ENCODE data around the gene SGPP1.

SGPP1 gene

DNA sequence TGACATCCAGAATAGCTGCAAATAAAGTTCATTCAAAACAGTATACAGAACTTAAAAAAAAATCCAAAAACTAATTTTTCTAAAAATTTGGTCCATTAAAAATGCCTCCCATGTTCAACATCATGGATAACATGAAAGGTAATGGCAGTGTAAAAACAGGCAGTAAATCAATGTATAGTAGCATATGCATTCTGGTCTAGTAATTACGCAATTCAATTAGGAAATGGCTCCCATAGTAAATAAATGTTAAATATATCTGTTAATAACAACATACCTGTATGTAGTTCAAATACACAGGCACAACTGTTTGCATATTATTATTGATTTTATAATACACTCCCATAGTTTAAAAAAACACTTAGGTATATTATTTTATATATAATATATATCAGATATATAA is 42.5 kb downstream of the SGPP1 start:
- H3K4me3 ChIP-seq (ENCODE audit: low read depth, low read length): no peak overlapping the region
- ChIA-PET POLR2A (no interaction called here), CTCF (interaction anchor here (0.6 kb wide), 1 partner anchor 191 kb away, joined by 3 read pairs; no protein-coding TSS in a partner anchor)
- H3K9me3 ChIP-seq (ENCODE audit: control insufficient read depth, insufficient read depth, low read depth, low read length): no peaks in the 10 kb centered on the region
- peaks cover 0 to 4% of the 10 kb centered on the region in 2 experiments; a peak in 2 of 3 replicates for H3K36me3 ChIP-seq (ENCODE audit: control insufficient read depth in 2 of 2, insufficient read depth in 1 of 2, low read length in 2 of 2)
- TF ChIP-seq ZNF184 (tag by site-specific recombination; IDR thresholded peaks at IDR 0.05) (no peak), YY1 (tag by site-specific recombination; IDR thresholded peaks at IDR 0.05) (no peak), SP7 (tag by site-specific recombination; IDR thresholded peaks at IDR 0.05) (no peak), ZNF2 (tag by site-specific recombination; IDR thresholded peaks at IDR 0.05) (no peak), ZNF629 (tag by site-specific recombination; IDR thresholded peaks at IDR 0.05) (no peak), GLIS1 (tag by site-specific recombination; IDR thresholded peaks at IDR 0.05) (no peak)
- TF ChIP-seq, protein P1, sequence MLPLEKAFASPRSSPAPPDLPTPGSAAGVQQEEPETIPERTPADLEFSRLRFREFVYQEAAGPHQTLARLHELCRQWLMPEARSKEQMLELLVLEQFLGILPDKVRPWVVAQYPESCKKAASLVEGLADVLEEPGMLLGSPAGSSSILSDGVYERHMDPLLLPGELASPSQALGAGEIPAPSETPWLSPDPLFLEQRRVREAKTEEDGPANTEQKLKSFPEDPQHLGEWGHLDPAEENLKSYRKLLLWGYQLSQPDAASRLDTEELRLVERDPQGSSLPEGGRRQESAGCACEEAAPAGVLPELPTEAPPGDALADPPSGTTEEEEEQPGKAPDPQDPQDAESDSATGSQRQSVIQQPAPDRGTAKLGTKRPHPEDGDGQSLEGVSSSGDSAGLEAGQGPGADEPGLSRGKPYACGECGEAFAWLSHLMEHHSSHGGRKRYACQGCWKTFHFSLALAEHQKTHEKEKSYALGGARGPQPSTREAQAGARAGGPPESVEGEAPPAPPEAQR (tag by site-specific recombination; IDR thresholded peaks at IDR 0.05): no peak
- no peak overlapping the region for H3K27ac ChIP-seq (ENCODE audit: extremely low read depth, low read depth, low read length)
- H3K4me1 ChIP-seq (ENCODE audit: control insufficient read depth, insufficient read depth, low read length): peaks cover 2% of the 10 kb centered on the region

GRCh38 chr14:63682727-63683593 is 44.9 kb downstream of the SGPP1 start:
- Histone ChIP-seq H3K27ac (ENCODE audit: extremely low read depth, low read depth, low read length) (no peak overlapping the region), H3K4me1 (ENCODE audit: control insufficient read depth, insufficient read depth, low read length) (peaks cover 9% of the 10 kb centered on the region), H3K9me3 (ENCODE audit: control insufficient read depth, insufficient read depth, low read depth, low read length) (no peaks in the 10 kb centered on the region), H3K4me3 (ENCODE audit: low read depth, low read length) (no peak overlapping the region), H3K36me3 (ENCODE audit: control insufficient read depth in 2 of 2, insufficient read depth in 1 of 2, low read length in 2 of 2) (peaks cover 0 to 4% of the 10 kb centered on the region in 2 experiments; a peak in 2 of 3 replicates)
- TF ChIP-seq OSR2 (tag by site-specific recombination; IDR thresholded peaks at IDR 0.05) (peak; percentile 75), WT1 (tag by site-specific recombination; IDR thresholded peaks at IDR 0.05) (peak; percentile 77), FEZF1 (tag by site-specific recombination; IDR thresholded peaks at IDR 0.05) (peak; percentile 10; the same call in 1 of the 2 replicates), PRDM6 (tag by site-specific recombination; IDR thresholded peaks at IDR 0.05) (peak; percentile 95), GFI1B (tag by site-specific recombination; IDR thresholded peaks at IDR 0.05) (no peak), GLIS1 (tag by site-specific recombination; IDR thresholded peaks at IDR 0.05) (peak; percentile 9; the same call in 1 of the 2 replicates), ZXDB (tag by site-specific recombination; IDR thresholded peaks at IDR 0.05) (0 out of 2 replicates have a peak, but pooled peaks have one; percentile 8), ZNF394 (tag by site-specific recombination; IDR thresholded peaks at IDR 0.05; ENCODE audit: borderline replicate concordance) (peak; percentile 80; the same call in 1 of the 2 replicates), GLIS2 (tag by site-specific recombination; IDR thresholded peaks at IDR 0.05) (no peak), ZNF561 (tag by site-specific recombination; IDR thresholded peaks at IDR 0.05; ENCODE audit: borderline replicate concordance) (0 out of 2 replicates have a peak, but pooled peaks have one; percentile 19), ZNF600 (tag by site-specific recombination; IDR thresholded peaks at IDR 0.05) (0 out of 2 replicates have a peak, but pooled peaks have one; percentile 32), ZNF585B (tag by site-specific recombination; IDR thresholded peaks at IDR 0.05) (no peak)
- TF ChIP-seq, protein P2, sequence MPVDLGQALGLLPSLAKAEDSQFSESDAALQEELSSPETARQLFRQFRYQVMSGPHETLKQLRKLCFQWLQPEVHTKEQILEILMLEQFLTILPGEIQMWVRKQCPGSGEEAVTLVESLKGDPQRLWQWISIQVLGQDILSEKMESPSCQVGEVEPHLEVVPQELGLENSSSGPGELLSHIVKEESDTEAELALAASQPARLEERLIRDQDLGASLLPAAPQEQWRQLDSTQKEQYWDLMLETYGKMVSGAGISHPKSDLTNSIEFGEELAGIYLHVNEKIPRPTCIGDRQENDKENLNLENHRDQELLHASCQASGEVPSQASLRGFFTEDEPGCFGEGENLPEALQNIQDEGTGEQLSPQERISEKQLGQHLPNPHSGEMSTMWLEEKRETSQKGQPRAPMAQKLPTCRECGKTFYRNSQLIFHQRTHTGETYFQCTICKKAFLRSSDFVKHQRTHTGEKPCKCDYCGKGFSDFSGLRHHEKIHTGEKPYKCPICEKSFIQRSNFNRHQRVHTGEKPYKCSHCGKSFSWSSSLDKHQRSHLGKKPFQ (tag by site-specific recombination; IDR thresholded peaks at IDR 0.05): peak; percentile 67
- CTCF ChIA-PET: interaction anchor here (0.7 to 0.9 kb wide), 2 partner anchors 282 to 294 kb away, joined by 3 read pairs; no protein-coding TSS in a partner anchor
- POLR2A ChIA-PET: no interaction called here

Data from HEK293 (cell line).